WTC11 (cell line): ENCODE measurements around the gene ABCA13.

ENCODE experiments used
- CTCF ChIP-seq: fragments of 200-600 bp; IDR thresholded peaks from 2 replicates; pipeline ENCODE4 v1.8.0; 2022; ENCODE audit warnings: antibody characterized with exemption
- ESRRA ChIP-seq: sonication (generic); formaldehyde crosslinking; IDR thresholded peaks from 2 replicates; pipeline ENCODE4 v1.8.1; 2022; ENCODE audit warnings: mild to moderate bottlenecking, missing genetic modification reagents, borderline replicate concordance
- MYBL2 ChIP-seq: sonication (generic); formaldehyde crosslinking; IDR thresholded peaks from 2 replicates; pipeline ENCODE4 v1.8.1; 2023; ENCODE audit warnings: mild to moderate bottlenecking, moderate library complexity, missing genetic modification reagents
- NR2C2 ChIP-seq: sonication (generic); formaldehyde crosslinking; IDR thresholded peaks from 2 replicates; pipeline ENCODE4 v1.8.0; 2022; ENCODE audit warnings: mild to moderate bottlenecking, missing genetic modification reagents
- OVOL2 ChIP-seq: fragments of 250-450 bp; sonication (Bioruptor Pico); IDR thresholded peaks from 2 replicates; pipeline ENCODE4 v1.9.0; 2021; ENCODE audit warnings: mild to moderate bottlenecking, borderline replicate concordance
- TF ChIP-seq, protein P1 (sequence below): fragments of 250-450 bp; sonication (Bioruptor Pico); IDR thresholded peaks from 2 replicates; pipeline ENCODE4 v1.9.0; 2021; ENCODE audit warnings: mild to moderate bottlenecking
- TF ChIP-seq, protein P2 (sequence below): sonication (generic); formaldehyde crosslinking; IDR thresholded peaks from 2 replicates; pipeline ENCODE4 v1.8.0; 2022; ENCODE audit warnings: mild to moderate bottlenecking, missing genetic modification reagents
- TF ChIP-seq, protein P3 (sequence below): sonication (generic); formaldehyde crosslinking; conservative IDR thresholded peaks from 2 replicates; pipeline ENCODE4 v1.8.1; 2023; ENCODE audit warnings: mild to moderate bottlenecking, low read depth, missing genetic modification reagents, moderate library complexity

- TF ChIP-seq CTCF (no peak), NR2C2 (CRISPR knock-in tag) (no peak), MYBL2 (no peak), ESRRA (CRISPR knock-in tag) (no peak), OVOL2 (CRISPR knock-in tag) (no peak)
- TF ChIP-seq, protein P1, sequence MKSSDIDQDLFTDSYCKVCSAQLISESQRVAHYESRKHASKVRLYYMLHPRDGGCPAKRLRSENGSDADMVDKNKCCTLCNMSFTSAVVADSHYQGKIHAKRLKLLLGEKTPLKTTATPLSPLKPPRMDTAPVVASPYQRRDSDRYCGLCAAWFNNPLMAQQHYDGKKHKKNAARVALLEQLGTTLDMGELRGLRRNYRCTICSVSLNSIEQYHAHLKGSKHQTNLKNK: no peak
- TF ChIP-seq, protein P2, sequence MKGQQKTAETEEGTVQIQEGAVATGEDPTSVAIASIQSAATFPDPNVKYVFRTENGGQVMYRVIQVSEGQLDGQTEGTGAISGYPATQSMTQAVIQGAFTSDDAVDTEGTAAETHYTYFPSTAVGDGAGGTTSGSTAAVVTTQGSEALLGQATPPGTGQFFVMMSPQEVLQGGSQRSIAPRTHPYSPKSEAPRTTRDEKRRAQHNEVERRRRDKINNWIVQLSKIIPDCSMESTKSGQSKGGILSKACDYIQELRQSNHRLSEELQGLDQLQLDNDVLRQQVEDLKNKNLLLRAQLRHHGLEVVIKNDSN (CRISPR knock-in tag): no peak
- TF ChIP-seq, protein P3, sequence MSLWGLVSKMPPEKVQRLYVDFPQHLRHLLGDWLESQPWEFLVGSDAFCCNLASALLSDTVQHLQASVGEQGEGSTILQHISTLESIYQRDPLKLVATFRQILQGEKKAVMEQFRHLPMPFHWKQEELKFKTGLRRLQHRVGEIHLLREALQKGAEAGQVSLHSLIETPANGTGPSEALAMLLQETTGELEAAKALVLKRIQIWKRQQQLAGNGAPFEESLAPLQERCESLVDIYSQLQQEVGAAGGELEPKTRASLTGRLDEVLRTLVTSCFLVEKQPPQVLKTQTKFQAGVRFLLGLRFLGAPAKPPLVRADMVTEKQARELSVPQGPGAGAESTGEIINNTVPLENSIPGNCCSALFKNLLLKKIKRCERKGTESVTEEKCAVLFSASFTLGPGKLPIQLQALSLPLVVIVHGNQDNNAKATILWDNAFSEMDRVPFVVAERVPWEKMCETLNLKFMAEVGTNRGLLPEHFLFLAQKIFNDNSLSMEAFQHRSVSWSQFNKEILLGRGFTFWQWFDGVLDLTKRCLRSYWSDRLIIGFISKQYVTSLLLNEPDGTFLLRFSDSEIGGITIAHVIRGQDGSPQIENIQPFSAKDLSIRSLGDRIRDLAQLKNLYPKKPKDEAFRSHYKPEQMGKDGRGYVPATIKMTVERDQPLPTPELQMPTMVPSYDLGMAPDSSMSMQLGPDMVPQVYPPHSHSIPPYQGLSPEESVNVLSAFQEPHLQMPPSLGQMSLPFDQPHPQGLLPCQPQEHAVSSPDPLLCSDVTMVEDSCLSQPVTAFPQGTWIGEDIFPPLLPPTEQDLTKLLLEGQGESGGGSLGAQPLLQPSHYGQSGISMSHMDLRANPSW (CRISPR knock-in tag): no peak
Measured at GRCh38 chr7:48168159-48168558, 3.1 kb upstream of the ABCA13 start.
